MM.1S (cell line): ENCODE data around the gene SH3RF3.

Experiments used
- DNase-seq: peaks from one replicate; pipeline ENCODE4 v3.0.0-alpha.2; 2015
- H2AFZ ChIP-seq: fragments of 300-600 bp; sonication (generic); 2 replicates; pipeline ENCODE4 v1.6.0; 2016; ENCODE audit warnings: antibody characterized with exemption, low read length
- H3F3A ChIP-seq: fragments of 300-600 bp; sonication (generic); 2 replicates; pipeline ENCODE4 v1.6.1; 2016; ENCODE audit warnings: mild to moderate bottlenecking, antibody characterized with exemption, low read length, moderate library complexity, mixed read lengths; ENCODE audit not compliant: insufficient read depth
- H3K27ac ChIP-seq: fragments of 300-600 bp; sonication (generic); 2 replicates; pipeline ENCODE4 v1.5.1; 2016; ENCODE audit warnings: mild to moderate bottlenecking, low read length
- H3K27me3 ChIP-seq: fragments of 300-600 bp; sonication (generic); replicated peaks from 2 replicates; pipeline ENCODE4 v1.6.0; 2016; ENCODE audit warnings: low read length; ENCODE audit not compliant: insufficient read depth
- H3K36me3 ChIP-seq: fragments of 300-600 bp; sonication (generic); replicated peaks from 2 replicates; pipeline ENCODE4 v1.6.1; 2016; ENCODE audit warnings: mild to moderate bottlenecking, low read length, mixed read lengths; ENCODE audit not compliant: insufficient read depth
- H3K4me1 ChIP-seq: fragments of 300-600 bp; sonication (generic); 2 replicates; pipeline ENCODE4 v1.6.1; 2016; ENCODE audit warnings: low read length, mixed read lengths
- H3K4me2 ChIP-seq: fragments of 300-600 bp; sonication (generic); 2 replicates; pipeline ENCODE4 v1.6.0; 2016; ENCODE audit warnings: low read depth, low read length
- H3K4me3 ChIP-seq: fragments of 300-600 bp; sonication (generic); 2 replicates; pipeline ENCODE4 v1.5.1; 2016; ENCODE audit warnings: low read length, mixed read lengths
- H3K79me2 ChIP-seq: fragments of 300-600 bp; sonication (generic); 2 replicates; pipeline ENCODE4 v1.6.1; 2016; ENCODE audit warnings: mixed run types, low read length, mixed read lengths
- H3K9ac ChIP-seq: fragments of 300-600 bp; sonication (generic); 2 replicates; pipeline ENCODE4 v1.6.1; 2016; ENCODE audit warnings: low read length, mixed read lengths
- H3K9me2 ChIP-seq: fragments of 300-600 bp; sonication (generic); replicated peaks from 2 replicates; pipeline ENCODE4 v1.6.1; 2016; ENCODE audit warnings: mild to moderate bottlenecking, low read length, mixed read lengths; ENCODE audit not compliant: insufficient read depth
- H3K9me3 ChIP-seq: fragments of 300-600 bp; sonication (generic); replicated peaks from 2 replicates; pipeline ENCODE4 v1.6.1; 2016; ENCODE audit warnings: mild to moderate bottlenecking, low read length, mixed read lengths; ENCODE audit not compliant: insufficient read depth
- H4K20me1 ChIP-seq: fragments of 300-600 bp; sonication (generic); 2 replicates; pipeline ENCODE4 v1.6.1; 2016; ENCODE audit warnings: mild to moderate bottlenecking, low read length, moderate library complexity, mixed read lengths; ENCODE audit not compliant: insufficient read depth
- EZH2 ChIP-seq: fragments of 300-600 bp; sonication (generic); optimal IDR thresholded peaks from 2 replicates; pipeline ENCODE3; 2017; ENCODE audit warnings: low read depth, mild to moderate bottlenecking, antibody characterized with exemption, low read length, mixed read lengths
- EZH2phosphoT487 ChIP-seq: fragments of 300-600 bp; sonication (generic); IDR thresholded peaks from 2 replicates; pipeline ENCODE4 v1.6.1; 2018; ENCODE audit warnings: antibody characterized with exemption, low read length
- TF ChIP-seq, protein P1 (sequence below): fragments of 300-600 bp; sonication (generic); IDR thresholded peaks from 2 replicates; pipeline ENCODE4 v1.5.1; 2016; ENCODE audit warnings: antibody characterized with exemption, low read length, mixed read lengths

Gene SH3RF3

DNA sequence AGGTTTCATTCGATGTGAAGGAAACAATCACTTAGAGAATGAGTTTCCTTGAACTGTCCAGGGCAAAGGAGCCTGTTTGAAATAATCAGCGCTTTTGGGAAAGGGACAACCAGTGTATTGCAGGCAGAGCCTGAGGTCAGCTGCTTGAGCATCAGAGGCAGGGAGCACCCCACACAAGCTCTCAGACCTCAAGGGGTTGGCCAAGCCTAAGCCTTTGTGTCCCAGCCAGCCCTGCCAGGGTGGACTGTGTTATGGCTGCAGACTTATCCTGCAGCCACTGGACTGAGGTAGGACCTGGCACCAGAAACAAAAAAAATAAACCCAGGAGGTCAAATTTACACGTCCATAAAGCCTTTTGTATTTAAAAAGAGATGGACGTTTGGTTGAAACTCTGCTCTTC lies 256.5 kb downstream of the SH3RF3 start:
- Histone ChIP-seq H3K4me2 (no peak overlapping the region), H3K27ac (no peak overlapping the region), H3F3A (no peaks in the 10 kb centered on the region), H3K27me3 (no peaks in the 10 kb centered on the region), H2AFZ (no peak overlapping the region), H3K36me3 (no peaks in the 10 kb centered on the region), H3K4me3 (no peak overlapping the region), H3K79me2 (no peaks in the 10 kb centered on the region), H3K9me3 (no peaks in the 10 kb centered on the region), H4K20me1 (no peaks in the 10 kb centered on the region), H3K9me2 (no peaks in the 10 kb centered on the region), H3K9ac (no peak overlapping the region), H3K4me1 (no peaks in the 10 kb centered on the region)
- no peak for TF ChIP-seq EZH2phosphoT487
- TF ChIP-seq, protein P1, sequence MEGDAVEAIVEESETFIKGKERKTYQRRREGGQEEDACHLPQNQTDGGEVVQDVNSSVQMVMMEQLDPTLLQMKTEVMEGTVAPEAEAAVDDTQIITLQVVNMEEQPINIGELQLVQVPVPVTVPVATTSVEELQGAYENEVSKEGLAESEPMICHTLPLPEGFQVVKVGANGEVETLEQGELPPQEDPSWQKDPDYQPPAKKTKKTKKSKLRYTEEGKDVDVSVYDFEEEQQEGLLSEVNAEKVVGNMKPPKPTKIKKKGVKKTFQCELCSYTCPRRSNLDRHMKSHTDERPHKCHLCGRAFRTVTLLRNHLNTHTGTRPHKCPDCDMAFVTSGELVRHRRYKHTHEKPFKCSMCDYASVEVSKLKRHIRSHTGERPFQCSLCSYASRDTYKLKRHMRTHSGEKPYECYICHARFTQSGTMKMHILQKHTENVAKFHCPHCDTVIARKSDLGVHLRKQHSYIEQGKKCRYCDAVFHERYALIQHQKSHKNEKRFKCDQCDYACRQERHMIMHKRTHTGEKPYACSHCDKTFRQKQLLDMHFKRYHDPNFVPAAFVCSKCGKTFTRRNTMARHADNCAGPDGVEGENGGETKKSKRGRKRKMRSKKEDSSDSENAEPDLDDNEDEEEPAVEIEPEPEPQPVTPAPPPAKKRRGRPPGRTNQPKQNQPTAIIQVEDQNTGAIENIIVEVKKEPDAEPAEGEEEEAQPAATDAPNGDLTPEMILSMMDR, result no peak
- no peak for TF ChIP-seq EZH2
- no peak for DNase-seq

DNA sequence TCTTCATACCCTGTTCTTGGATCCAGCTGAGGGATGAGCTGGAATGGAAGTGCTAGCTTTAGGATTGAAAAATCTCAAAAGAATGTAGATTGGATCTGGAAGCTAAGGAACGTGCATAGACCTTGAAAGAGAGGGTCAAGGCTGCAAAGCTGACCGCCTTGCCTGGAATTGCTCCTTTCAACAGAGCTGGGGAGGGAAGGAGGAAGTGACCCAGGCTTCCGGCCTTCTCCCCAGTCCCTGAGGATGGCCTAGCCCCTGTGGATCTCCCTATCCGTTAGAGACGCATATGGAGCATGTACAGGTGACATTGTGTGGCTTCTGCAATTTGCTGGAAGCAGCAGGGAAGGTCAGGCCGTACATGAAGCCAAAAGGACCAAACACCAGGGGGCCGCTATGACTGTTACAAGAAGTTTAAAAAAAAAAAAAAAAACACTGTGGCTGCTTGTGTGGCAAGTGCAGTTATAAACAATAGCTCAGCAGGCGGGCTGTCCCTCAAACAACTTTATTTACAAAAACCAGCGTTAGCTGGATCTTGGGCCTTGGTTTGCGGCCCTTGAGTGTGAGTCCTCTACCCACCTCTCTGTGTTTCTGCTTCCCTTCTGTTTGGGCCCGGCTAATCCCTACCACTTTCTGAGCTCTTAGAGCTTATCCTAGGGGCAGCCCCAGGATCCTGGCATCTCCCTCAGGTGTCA lies 257.1 kb downstream of the SH3RF3 start:
- no peak overlapping the region for H3K4me3 ChIP-seq

DNA sequence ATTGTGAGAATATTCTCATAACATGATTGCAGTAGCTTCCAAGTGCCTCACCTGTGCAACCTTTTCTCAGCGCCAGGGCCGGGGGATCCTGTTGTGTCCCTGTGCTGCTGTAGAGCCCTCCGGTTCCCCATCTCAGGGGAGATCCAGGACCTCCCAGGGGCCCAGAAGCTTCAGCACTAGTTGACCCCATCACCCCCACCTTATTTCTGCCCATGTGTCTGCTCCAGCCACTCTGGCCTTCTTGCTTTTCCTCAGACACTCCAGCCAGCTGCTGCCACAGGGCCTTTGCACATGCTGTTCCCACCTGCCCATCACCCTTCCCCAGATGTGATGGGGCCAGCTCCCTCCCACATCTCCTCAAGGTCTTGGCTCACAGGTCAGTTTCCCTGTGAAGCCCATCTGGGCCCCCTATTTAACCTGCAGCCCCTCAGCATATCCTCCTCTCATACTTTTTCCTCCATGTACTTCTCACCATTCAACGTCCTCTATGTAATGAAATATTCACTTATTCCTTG lies 258.3 kb downstream of the SH3RF3 start:
- H3K4me1 ChIP-seq, result no peaks in the 10 kb centered on the region
- no peaks in the 10 kb centered on the region for H3F3A ChIP-seq
- no peak overlapping the region for H2AFZ ChIP-seq
- no peaks in the 10 kb centered on the region for H3K27me3 ChIP-seq
- H3K79me2 ChIP-seq, result no peaks in the 10 kb centered on the region
- TF ChIP-seq EZH2 (no peak), EZH2phosphoT487 (no peak)
- TF ChIP-seq, protein P1, result no peak
- H4K20me1 ChIP-seq, result no peaks in the 10 kb centered on the region
- H3K9me2 ChIP-seq, result no peaks in the 10 kb centered on the region
- DNase-seq, result no peak
- H3K4me2 ChIP-seq, result no peak overlapping the region
- no peaks in the 10 kb centered on the region for H3K9me3 ChIP-seq
- H3K36me3 ChIP-seq, result no peaks in the 10 kb centered on the region
- no peak overlapping the region for H3K9ac ChIP-seq
- no peak overlapping the region for H3K27ac ChIP-seq
- no peak overlapping the region for H3K4me3 ChIP-seq

More for the DNA sequence above, 257.1 kb downstream of the SH3RF3 start:
- no peak overlapping the region for H3K27ac ChIP-seq
- DNase-seq, result no peak
- TF ChIP-seq, protein P1, result no peak
- TF ChIP-seq EZH2phosphoT487 (no peak), EZH2 (no peak)
- H3K36me3 ChIP-seq, result no peaks in the 10 kb centered on the region
- H3F3A ChIP-seq, result no peaks in the 10 kb centered on the region
- no peaks in the 10 kb centered on the region for H3K4me1 ChIP-seq
- no peaks in the 10 kb centered on the region for H3K9me3 ChIP-seq
- H2AFZ ChIP-seq, result no peak overlapping the region
- no peaks in the 10 kb centered on the region for H4K20me1 ChIP-seq
- no peak overlapping the region for H3K4me2 ChIP-seq
- no peaks in the 10 kb centered on the region for H3K79me2 ChIP-seq
- H3K9me2 ChIP-seq, result no peaks in the 10 kb centered on the region
- H3K27me3 ChIP-seq, result no peaks in the 10 kb centered on the region
- no peak overlapping the region for H3K9ac ChIP-seq
